ENCODE data around the gene MAFB. TPM values are rescaled to one million over a fixed set of nuclear protein-coding genes. Genes with fewer than 3 reads are reported as not detected.

Gene MAFB
- total and polyA plus RNA-seq, 8 donors, result 3.7 to 48.0 (median 12.9) TPM

DNA sequence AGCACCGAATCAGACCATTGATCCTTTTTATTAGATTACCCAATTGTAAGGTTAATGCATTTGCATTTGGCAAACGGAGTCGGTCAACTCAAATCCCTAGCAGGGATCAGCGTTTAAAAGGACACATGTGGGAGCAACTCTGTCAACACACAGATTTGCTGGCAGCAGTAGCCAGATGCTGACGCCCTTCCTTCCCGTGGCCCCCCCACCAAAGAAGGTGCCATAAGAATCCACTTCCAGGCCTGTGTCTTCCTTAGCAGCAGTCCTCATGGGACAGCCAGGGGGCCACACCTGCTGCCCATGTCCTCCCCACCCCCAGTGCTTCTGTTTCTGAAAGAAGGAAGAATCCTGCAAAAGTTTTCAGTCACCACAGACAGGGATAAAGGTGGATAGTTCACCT is 24.5 kb upstream of the MAFB start:
- Histone ChIP-seq H3K9me3 (no peaks in the 10 kb centered on the region), H3K27me3 (peaks cover 0 to 19% (median 5%) of the 10 kb centered on the region in 4 donors), H3K4me1 (no peaks in the 10 kb centered on the region), H3K27ac (no peak overlapping the region), H3K4me3 (no peak overlapping the region), H3K36me3 (no peaks in the 10 kb centered on the region)
- intact Hi-C loops (cut with DNase I), result no loop called here
- FAIRE-seq (no peak), ATAC-seq (no peak), DNase-seq (no peak)
- WGBS, 2 donors, result 69 to 75% methylated on average over 6 of the region's 6 CpGs
- TF ChIP-seq, protein P1, sequence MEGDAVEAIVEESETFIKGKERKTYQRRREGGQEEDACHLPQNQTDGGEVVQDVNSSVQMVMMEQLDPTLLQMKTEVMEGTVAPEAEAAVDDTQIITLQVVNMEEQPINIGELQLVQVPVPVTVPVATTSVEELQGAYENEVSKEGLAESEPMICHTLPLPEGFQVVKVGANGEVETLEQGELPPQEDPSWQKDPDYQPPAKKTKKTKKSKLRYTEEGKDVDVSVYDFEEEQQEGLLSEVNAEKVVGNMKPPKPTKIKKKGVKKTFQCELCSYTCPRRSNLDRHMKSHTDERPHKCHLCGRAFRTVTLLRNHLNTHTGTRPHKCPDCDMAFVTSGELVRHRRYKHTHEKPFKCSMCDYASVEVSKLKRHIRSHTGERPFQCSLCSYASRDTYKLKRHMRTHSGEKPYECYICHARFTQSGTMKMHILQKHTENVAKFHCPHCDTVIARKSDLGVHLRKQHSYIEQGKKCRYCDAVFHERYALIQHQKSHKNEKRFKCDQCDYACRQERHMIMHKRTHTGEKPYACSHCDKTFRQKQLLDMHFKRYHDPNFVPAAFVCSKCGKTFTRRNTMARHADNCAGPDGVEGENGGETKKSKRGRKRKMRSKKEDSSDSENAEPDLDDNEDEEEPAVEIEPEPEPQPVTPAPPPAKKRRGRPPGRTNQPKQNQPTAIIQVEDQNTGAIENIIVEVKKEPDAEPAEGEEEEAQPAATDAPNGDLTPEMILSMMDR (IDR thresholded peaks at IDR 0.05), result no peak

DNA sequence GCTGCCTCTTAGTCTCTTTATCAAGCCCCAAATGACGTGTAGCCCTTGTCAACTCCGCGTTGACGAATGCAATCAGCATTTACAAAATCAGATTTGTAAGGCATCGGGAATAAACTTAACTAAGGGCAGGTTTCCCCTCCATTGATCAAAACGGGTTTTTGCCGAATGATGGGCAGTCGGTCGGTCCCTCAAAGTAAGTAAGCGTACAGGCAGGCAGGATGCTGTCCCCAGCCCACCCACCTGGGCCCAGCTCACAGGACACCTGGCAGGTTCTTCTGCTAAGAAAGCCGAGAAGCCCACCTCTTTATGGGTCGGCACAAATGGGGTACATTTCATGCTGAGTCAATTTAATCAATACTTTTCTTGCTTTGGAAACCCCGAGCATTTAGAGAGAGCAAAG is 22.0 kb upstream of the MAFB start:
- intact Hi-C loops (cut with DNase I), result no loop called here
- FAIRE-seq, result no peak
- no peak overlapping the region for H3K27ac ChIP-seq

DNA sequence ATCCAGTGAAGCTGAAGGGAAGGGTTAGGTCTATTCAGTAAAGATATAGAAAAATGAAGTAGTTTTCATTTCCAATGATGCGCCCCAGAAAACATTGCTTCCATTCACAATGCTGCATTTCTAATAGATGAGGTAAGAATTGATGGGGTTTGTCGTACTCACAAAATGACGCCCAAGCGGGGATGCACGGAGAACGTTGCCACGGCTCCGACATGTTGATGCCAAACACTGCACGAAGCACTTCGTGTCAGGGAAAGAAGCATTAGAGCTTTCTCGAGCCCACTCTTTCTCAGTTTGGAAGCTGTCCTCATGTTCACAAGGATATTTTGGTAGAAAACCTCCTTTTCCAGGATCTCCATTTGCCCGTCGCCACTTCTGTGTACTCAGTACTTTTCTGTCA is 21.6 kb upstream of the MAFB start:
- intact Hi-C loops (cut with DNase I), result no loop called here
- 61 to 68% methylated on average over 13 of the region's 13 CpGs for WGBS, 2 donors
- Histone ChIP-seq H3K4me3 (no peak overlapping the region), H3K9me3 (no peaks in the 10 kb centered on the region), H3K36me3 (no peaks in the 10 kb centered on the region), H3K27me3 (peaks cover 0 to 19% (median 5%) of the 10 kb centered on the region in 4 donors), H3K4me1 (no peaks in the 10 kb centered on the region), H3K27ac (no peak overlapping the region)
- FAIRE-seq (no peak), ATAC-seq (no peak), DNase-seq (no peak)
- TF ChIP-seq, protein P1 (IDR thresholded peaks at IDR 0.05), result no peak

More for the DNA sequence above, 22.0 kb upstream of the MAFB start:
- H3K4me3 ChIP-seq, result no peak overlapping the region
- DNase-seq (no peak), ATAC-seq (no peak)
- H3K36me3 ChIP-seq, result no peaks in the 10 kb centered on the region
- TF ChIP-seq, protein P1 (IDR thresholded peaks at IDR 0.05), result no peak
- 23 to 32% methylated on average over 13 of the region's 13 CpGs for WGBS, 2 donors
- H3K9me3 ChIP-seq, result no peaks in the 10 kb centered on the region
- peaks cover 0 to 19% (median 5%) of the 10 kb centered on the region in 4 donors for H3K27me3 ChIP-seq
- no peaks in the 10 kb centered on the region for H3K4me1 ChIP-seq

DNA sequence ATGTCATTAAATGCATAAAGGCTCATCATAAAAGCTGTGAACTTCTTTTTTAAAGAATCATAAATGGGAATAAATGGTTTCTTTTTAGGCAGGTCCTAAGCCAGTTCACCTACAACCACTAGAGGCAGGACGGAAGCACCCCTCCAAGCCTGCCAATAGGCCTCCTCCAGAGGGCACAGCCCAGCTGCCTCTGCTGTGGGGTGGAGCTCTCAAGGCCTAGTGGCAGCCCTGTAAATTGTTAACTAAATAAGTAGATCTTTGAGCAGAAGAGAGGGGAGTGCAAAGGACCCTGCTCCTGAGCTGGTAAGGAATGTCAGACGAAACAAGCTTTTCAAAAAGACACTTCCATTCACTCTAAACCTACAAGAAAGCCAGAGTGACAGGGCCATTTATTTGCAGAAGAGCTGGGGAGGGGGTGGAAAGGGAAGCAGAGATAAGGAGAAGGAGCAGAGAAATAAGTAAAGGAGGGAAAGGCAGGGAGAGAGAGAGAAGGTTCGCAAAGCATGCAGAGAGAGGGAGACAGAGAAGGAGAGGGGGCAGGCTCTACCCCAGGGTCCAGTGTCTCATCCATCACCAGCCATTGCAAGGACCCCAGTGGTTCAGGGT is 18.0 kb upstream of the MAFB start:
- H3K4me3 ChIP-seq, result no peak overlapping the region
- no peaks in the 10 kb centered on the region for H3K4me1 ChIP-seq
- peak; percentile 56 to 81 (median 71) for ATAC-seq
- TF ChIP-seq, protein P1 (IDR thresholded peaks at IDR 0.05), result no peak
- no peaks in the 10 kb centered on the region for H3K9me3 ChIP-seq
- peaks cover 0 to 12% (median 5%) of the 10 kb centered on the region in 4 donors for H3K27me3 ChIP-seq
- H3K27ac ChIP-seq, result no peak overlapping the region
- 33 to 41% methylated on average over 3 of the region's 3 CpGs for WGBS, 2 donors
- no peak for DNase-seq
- no peaks in the 10 kb centered on the region for H3K36me3 ChIP-seq
- intact Hi-C loops (cut with DNase I), result no loop called here
- FAIRE-seq, result no peak

DNA sequence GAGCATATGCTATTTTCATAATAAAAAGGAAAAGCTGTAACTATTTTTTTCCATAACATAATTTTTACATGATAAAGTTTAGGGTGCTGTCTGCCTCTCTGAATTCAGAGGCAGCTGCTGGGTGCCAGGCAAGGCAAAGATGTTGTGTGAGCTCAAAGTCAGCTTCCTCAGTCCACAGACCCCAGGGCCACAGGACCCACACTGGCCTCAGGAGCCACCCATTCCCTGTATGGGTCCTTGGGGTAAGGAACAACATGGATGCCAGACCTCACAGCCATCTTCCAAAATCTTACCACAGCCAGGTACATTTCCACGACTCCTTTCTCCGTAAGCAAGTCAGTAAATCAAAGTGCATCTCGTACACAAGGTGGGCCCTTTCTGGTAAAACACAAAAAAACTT is 16.4 kb upstream of the MAFB start:
- Histone ChIP-seq H3K4me3 (no peak overlapping the region), H3K27me3 (peaks cover 0 to 6% (median 0%) of the 10 kb centered on the region in 4 donors), H3K9me3 (no peaks in the 10 kb centered on the region), H3K4me1 (no peaks in the 10 kb centered on the region), H3K36me3 (no peaks in the 10 kb centered on the region), H3K27ac (no peak overlapping the region)
- FAIRE-seq, result no peak
- WGBS, 2 donors, result 75 to 88% methylated on average over 3 of the region's 3 CpGs
- intact Hi-C loops (cut with DNase I), result no loop called here
- ATAC-seq, result no peak
- no peak for DNase-seq
- TF ChIP-seq, protein P1 (IDR thresholded peaks at IDR 0.05), result no peak

Data from pancreas (tissue), 10 donors.